Stimulated activated CD8-positive, alpha-beta memory T cell treated with anti-CD3 and anti-CD28 coated beads, Interleukin-7, amount 100 ng/mL, for 24 hours (primary cell): ENCODE results near the gene GVQW3.

ENCODE experiments used
- DNase-seq: peaks from one replicate; pipeline ENCODE4 v3.0.0-alpha.2; 2020; ENCODE audit warnings: low read depth

GVQW3 gene

GRCh38 chr11:76380977-76381719, at the start of gene GVQW3, which contains the start of gene THAP12:
TSS of gene GVQW3 (plus strand) at chr11:76381323. CDS start at chr11:76381829, 506 bp downstream.
TSS of gene THAP12 (minus strand) at chr11:76381132. CDS start at chr11:76380836, 296 bp downstream.
- peak; percentile 85 for DNase-seq

- DNase-seq, result no peak
Measured at GRCh38 chr11:76334826-76335389, 46.2 kb upstream of the GVQW3 start.

GRCh38 chr11:76335842-76336241, 45.3 kb upstream of the GVQW3 start:
- no peak for DNase-seq

GRCh38 chr11:76336597-76336996, 44.5 kb upstream of the GVQW3 start:
- no peak for DNase-seq

- DNase-seq, result no peak
Measured at GRCh38 chr11:76337469-76337868, 43.7 kb upstream of the GVQW3 start.

- DNase-seq, result no peak
Measured at GRCh38 chr11:76337923-76338322, 43.2 kb upstream of the GVQW3 start.

- no peak for DNase-seq
Measured at GRCh38 chr11:76339221-76339620, 41.9 kb upstream of the GVQW3 start.

GRCh38 chr11:76347466-76347865, 33.7 kb upstream of the GVQW3 start:
- DNase-seq, result no peak

- DNase-seq, result no peak
Measured at GRCh38 chr11:76348348-76348747, 32.8 kb upstream of the GVQW3 start.

GRCh38 chr11:76355172-76355571, 26.0 kb upstream of the GVQW3 start:
- DNase-seq, result no peak

GRCh38 chr11:76361374-76361773, 19.7 kb upstream of the GVQW3 start:
- DNase-seq, result no peak

GRCh38 chr11:76361776-76362175, 19.3 kb upstream of the GVQW3 start:
- no peak for DNase-seq

- no peak for DNase-seq
Measured at GRCh38 chr11:76362716-76363115, 18.4 kb upstream of the GVQW3 start.

GRCh38 chr11:76365038-76365679, 16.0 kb upstream of the GVQW3 start:
- DNase-seq, result no peak

GRCh38 chr11:76368490-76368889, 12.6 kb upstream of the GVQW3 start:
- no peak for DNase-seq

- no peak for DNase-seq
Measured at GRCh38 chr11:76369406-76369805, 11.7 kb upstream of the GVQW3 start.

- DNase-seq, result no peak
Measured at GRCh38 chr11:76371170-76371569, 10.0 kb upstream of the GVQW3 start.

GRCh38 chr11:76376746-76377558, 4.2 kb upstream of the GVQW3 start:
- DNase-seq, result no peak

- DNase-seq, result no peak
Measured at GRCh38 chr11:76379807-76380158, 1.3 kb upstream of the GVQW3 start.

- DNase-seq, result peak; percentile 16
Measured at GRCh38 chr11:76380159-76380976, 755 bp upstream of the GVQW3 start.

- DNase-seq, result no peak
Measured at GRCh38 chr11:76382209-76382608, 1.1 kb downstream of the GVQW3 start.

GRCh38 chr11:76385903-76386302, 4.8 kb downstream of the GVQW3 start:
- no peak for DNase-seq
